HEK293 (cell line): ENCODE measurements around the gene CA10.

Experiments
- CTCF ChIA-PET: fragments of 350-600 bp; formaldehyde crosslinking; extraction: SDS; loops from one replicate; lab custom pipeline; 2021; ENCODE audit warnings: antibody characterized with exemption; lab: Yijun Ruan, JAX
- POLR2A ChIA-PET: fragments of 300-600 bp; formaldehyde crosslinking; extraction: SDS; loops from one replicate; lab custom pipeline; 2020; ENCODE audit warnings: antibody characterized with exemption, inconsistent platforms; lab: Yijun Ruan, JAX
- H3K27ac ChIP-seq: fragments of 200-500 bp; sonication (Bioruptor generic); 2 replicates; pipeline ENCODE4 v1.5.1; 2014; ENCODE audit warnings: low read depth, low read length, control low read depth, inconsistent platforms; ENCODE audit errors: extremely low read depth
- H3K36me3 ChIP-seq, 2 experiments: fragments of 200-500 bp in 1 of 2; sonication (Bioruptor generic) in 1 of 2; 1 replicate in 1 of 2; 2 replicates in 1 of 2; pipeline ENCODE4 v1.5.1; 2014 to 2017; ENCODE audit warnings: inconsistent platforms in 2 of 2, low read length in 2 of 2; ENCODE audit not compliant: control insufficient read depth in 2 of 2, insufficient read depth in 1 of 2
- H3K4me1 ChIP-seq: fragments of 200-500 bp; sonication (Bioruptor generic); 2 replicates; pipeline ENCODE4 v1.5.1; 2014; ENCODE audit warnings: mild to moderate bottlenecking, low read length, inconsistent platforms; ENCODE audit not compliant: control insufficient read depth, insufficient read depth
- H3K4me3 ChIP-seq: 2 replicates; pipeline ENCODE4 v1.5.1; 2011; ENCODE audit warnings: low read depth, mild to moderate bottlenecking, control low read depth, low read length, moderate library complexity
- H3K9me3 ChIP-seq: fragments of 200-500 bp; sonication (Bioruptor generic); 2 replicates; pipeline ENCODE4 v1.5.1; 2014; ENCODE audit warnings: low read depth, low read length, inconsistent platforms; ENCODE audit not compliant: control insufficient read depth, insufficient read depth
- GLI4 ChIP-seq: fragments of 450-650 bp; formaldehyde crosslinking; IDR thresholded peaks from 2 replicates; pipeline ENCODE4 v1.5.1; 2016; ENCODE audit warnings: missing biosample characterization, missing genetic modification characterization
- IKZF3 ChIP-seq: fragments of 450-650 bp; IDR thresholded peaks from 2 replicates; pipeline ENCODE4 v1.5.0; 2018; ENCODE audit warnings: missing biosample characterization, mild to moderate bottlenecking, missing genetic modification characterization, moderate library complexity
- SP3 ChIP-seq: fragments of 450-650 bp; formaldehyde crosslinking; IDR thresholded peaks from 2 replicates; pipeline ENCODE4 v1.5.1; 2016; ENCODE audit warnings: missing biosample characterization, missing genetic modification characterization
- ZBTB17 ChIP-seq: fragments of 450-650 bp; formaldehyde crosslinking; IDR thresholded peaks from 2 replicates; pipeline ENCODE4 v1.5.1; 2016; ENCODE audit warnings: missing biosample characterization, missing genetic modification characterization
- ZNF133 ChIP-seq: fragments of 450-650 bp; formaldehyde crosslinking; IDR thresholded peaks from 2 replicates; pipeline ENCODE4 v1.5.1; 2016; ENCODE audit warnings: missing biosample characterization, missing genetic modification characterization
- ZNF169 ChIP-seq: fragments of 450-650 bp; formaldehyde crosslinking; IDR thresholded peaks from 2 replicates; pipeline ENCODE4 v1.5.1; 2016; ENCODE audit warnings: missing biosample characterization, missing genetic modification characterization
- ZNF174 ChIP-seq: fragments of 450-650 bp; formaldehyde crosslinking; IDR thresholded peaks from 2 replicates; pipeline ENCODE4 v1.5.0; 2017; ENCODE audit warnings: missing biosample characterization, mild to moderate bottlenecking, missing genetic modification characterization
- ZNF175 ChIP-seq: fragments of 450-650 bp; formaldehyde crosslinking; IDR thresholded peaks from 2 replicates; pipeline ENCODE4 v1.5.1; 2016; ENCODE audit warnings: missing biosample characterization, missing genetic modification characterization
- ZNF2 ChIP-seq: fragments of 450-650 bp; formaldehyde crosslinking; IDR thresholded peaks from 2 replicates; pipeline ENCODE4 v1.5.1; 2016; ENCODE audit warnings: missing biosample characterization, missing genetic modification characterization
- ZNF202 ChIP-seq: fragments of 450-650 bp; formaldehyde crosslinking; IDR thresholded peaks from 2 replicates; pipeline ENCODE4 v1.5.1; 2016; ENCODE audit warnings: missing biosample characterization, missing genetic modification characterization, borderline replicate concordance
- ZNF211 ChIP-seq: fragments of 450-650 bp; formaldehyde crosslinking; IDR thresholded peaks from 2 replicates; pipeline ENCODE4 v1.5.1; 2016; ENCODE audit warnings: low read depth, missing biosample characterization, missing genetic modification characterization
- ZNF214 ChIP-seq: fragments of 450-650 bp; formaldehyde crosslinking; IDR thresholded peaks from 2 replicates; pipeline ENCODE4 v1.5.1; 2017; ENCODE audit warnings: missing biosample characterization, mild to moderate bottlenecking, missing genetic modification characterization, borderline replicate concordance
- ZNF239 ChIP-seq: fragments of 450-650 bp; formaldehyde crosslinking; IDR thresholded peaks from 2 replicates; pipeline ENCODE4 v1.5.1; 2016; ENCODE audit warnings: missing biosample characterization, missing genetic modification characterization
- ZNF266 ChIP-seq: fragments of 450-650 bp; formaldehyde crosslinking; IDR thresholded peaks from 2 replicates; pipeline ENCODE4 v1.5.1; 2016; ENCODE audit warnings: missing biosample characterization, missing genetic modification characterization, low read depth
- ZNF37A ChIP-seq: fragments of 450-650 bp; IDR thresholded peaks from 2 replicates; pipeline ENCODE4 v1.5.1; 2018; ENCODE audit warnings: missing biosample characterization, missing genetic modification characterization
- ZNF391 ChIP-seq: fragments of 450-650 bp; formaldehyde crosslinking; IDR thresholded peaks from 2 replicates; pipeline ENCODE4 v1.5.1; 2016; ENCODE audit warnings: low read depth, missing biosample characterization, missing genetic modification characterization, borderline replicate concordance
- ZNF560 ChIP-seq: fragments of 450-650 bp; formaldehyde crosslinking; IDR thresholded peaks from 2 replicates; pipeline ENCODE4 v1.5.1; 2017; ENCODE audit warnings: missing biosample characterization, missing genetic modification characterization, borderline replicate concordance
- ZNF600 ChIP-seq: fragments of 450-650 bp; formaldehyde crosslinking; IDR thresholded peaks from 2 replicates; pipeline ENCODE4 v1.5.1; 2016; ENCODE audit warnings: missing biosample characterization, missing genetic modification characterization
- ZNF629 ChIP-seq: fragments of 450-650 bp; formaldehyde crosslinking; IDR thresholded peaks from 2 replicates; pipeline ENCODE4 v1.5.1; 2017; ENCODE audit warnings: missing biosample characterization, missing genetic modification characterization
- ZSCAN23 ChIP-seq: fragments of 450-650 bp; formaldehyde crosslinking; IDR thresholded peaks from 2 replicates; pipeline ENCODE4 v1.5.1; 2016; ENCODE audit warnings: missing biosample characterization, missing genetic modification characterization
- TF ChIP-seq, protein P1 (sequence below): fragments of 450-650 bp; formaldehyde crosslinking; IDR thresholded peaks from 2 replicates; pipeline ENCODE4 v1.5.1; 2016; ENCODE audit warnings: missing biosample characterization, missing genetic modification characterization, borderline replicate concordance
- TF ChIP-seq, protein P2 (sequence below): fragments of 450-650 bp; formaldehyde crosslinking; IDR thresholded peaks from 2 replicates; pipeline ENCODE4 v1.5.1; 2016; ENCODE audit warnings: missing biosample characterization, missing genetic modification characterization
- TF ChIP-seq, protein P3 (sequence below): fragments of 450-650 bp; formaldehyde crosslinking; IDR thresholded peaks from 2 replicates; pipeline ENCODE4 v1.5.1; 2017; ENCODE audit warnings: missing biosample characterization, missing genetic modification characterization
- TF ChIP-seq, protein P4 (sequence below): fragments of 450-650 bp; formaldehyde crosslinking; IDR thresholded peaks from 2 replicates; pipeline ENCODE4 v1.5.1; 2017; ENCODE audit warnings: missing biosample characterization, missing genetic modification characterization
- TF ChIP-seq, protein P5 (sequence below): fragments of 450-650 bp; formaldehyde crosslinking; IDR thresholded peaks from 2 replicates; pipeline ENCODE4 v1.5.1; 2017; ENCODE audit warnings: missing biosample characterization, missing genetic modification characterization

The CA10 gene

DNA sequence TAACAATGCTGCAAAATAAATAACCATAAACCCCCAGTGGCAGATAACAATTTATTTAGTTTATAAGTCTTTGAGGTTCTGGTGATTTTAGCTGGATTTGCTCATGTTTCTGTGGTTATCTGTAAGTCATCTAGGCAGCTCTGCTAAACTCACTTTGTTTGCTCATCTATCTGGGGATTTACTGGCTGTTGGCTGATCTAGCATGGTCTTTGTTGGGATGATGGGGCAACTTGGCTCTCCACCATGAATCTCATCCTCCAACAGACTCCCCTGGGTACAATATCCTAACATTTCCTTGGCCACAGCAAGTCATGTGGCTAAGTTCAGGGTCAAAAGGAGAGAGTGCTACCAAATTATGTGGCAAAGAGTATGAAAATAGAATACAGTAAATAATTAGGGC is 359.3 kb downstream of the CA10 start:
- ChIA-PET CTCF (interaction anchor here (0.6 kb wide), 1 partner anchor 418 kb away, joined by 6 read pairs; no protein-coding TSS in a partner anchor), POLR2A (no interaction called here)
- TF ChIP-seq, protein P1, sequence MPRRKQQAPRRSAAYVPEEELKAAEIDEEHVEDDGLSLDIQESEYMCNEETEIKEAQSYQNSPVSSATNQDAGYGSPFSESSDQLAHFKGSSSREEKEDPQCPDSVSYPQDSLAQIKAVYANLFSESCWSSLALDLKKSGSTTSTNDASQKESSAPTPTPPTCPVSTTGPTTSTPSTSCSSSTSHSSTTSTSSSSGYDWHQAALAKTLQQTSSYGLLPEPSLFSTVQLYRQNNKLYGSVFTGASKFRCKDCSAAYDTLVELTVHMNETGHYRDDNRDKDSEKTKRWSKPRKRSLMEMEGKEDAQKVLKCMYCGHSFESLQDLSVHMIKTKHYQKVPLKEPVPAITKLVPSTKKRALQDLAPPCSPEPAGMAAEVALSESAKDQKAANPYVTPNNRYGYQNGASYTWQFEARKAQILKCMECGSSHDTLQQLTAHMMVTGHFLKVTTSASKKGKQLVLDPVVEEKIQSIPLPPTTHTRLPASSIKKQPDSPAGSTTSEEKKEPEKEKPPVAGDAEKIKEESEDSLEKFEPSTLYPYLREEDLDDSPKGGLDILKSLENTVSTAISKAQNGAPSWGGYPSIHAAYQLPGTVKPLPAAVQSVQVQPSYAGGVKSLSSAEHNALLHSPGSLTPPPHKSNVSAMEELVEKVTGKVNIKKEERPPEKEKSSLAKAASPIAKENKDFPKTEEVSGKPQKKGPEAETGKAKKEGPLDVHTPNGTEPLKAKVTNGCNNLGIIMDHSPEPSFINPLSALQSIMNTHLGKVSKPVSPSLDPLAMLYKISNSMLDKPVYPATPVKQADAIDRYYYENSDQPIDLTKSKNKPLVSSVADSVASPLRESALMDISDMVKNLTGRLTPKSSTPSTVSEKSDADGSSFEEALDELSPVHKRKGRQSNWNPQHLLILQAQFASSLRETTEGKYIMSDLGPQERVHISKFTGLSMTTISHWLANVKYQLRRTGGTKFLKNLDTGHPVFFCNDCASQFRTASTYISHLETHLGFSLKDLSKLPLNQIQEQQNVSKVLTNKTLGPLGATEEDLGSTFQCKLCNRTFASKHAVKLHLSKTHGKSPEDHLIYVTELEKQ (tag by site-specific recombination): no peak
- TF ChIP-seq IKZF3 (tag by site-specific recombination) (no peak), ZNF239 (tag by site-specific recombination) (no peak), ZNF391 (tag by site-specific recombination) (no peak), GLI4 (tag by site-specific recombination) (no peak), ZNF214 (tag by site-specific recombination) (no peak), ZNF133 (tag by site-specific recombination) (no peak), ZNF629 (no peak), ZNF37A (tag by site-specific recombination) (no peak), ZSCAN23 (tag by site-specific recombination) (no peak), ZNF202 (tag by site-specific recombination) (no peak), ZNF174 (tag by site-specific recombination) (no peak), ZNF560 (tag by site-specific recombination) (no peak)
- TF ChIP-seq, protein P2, sequence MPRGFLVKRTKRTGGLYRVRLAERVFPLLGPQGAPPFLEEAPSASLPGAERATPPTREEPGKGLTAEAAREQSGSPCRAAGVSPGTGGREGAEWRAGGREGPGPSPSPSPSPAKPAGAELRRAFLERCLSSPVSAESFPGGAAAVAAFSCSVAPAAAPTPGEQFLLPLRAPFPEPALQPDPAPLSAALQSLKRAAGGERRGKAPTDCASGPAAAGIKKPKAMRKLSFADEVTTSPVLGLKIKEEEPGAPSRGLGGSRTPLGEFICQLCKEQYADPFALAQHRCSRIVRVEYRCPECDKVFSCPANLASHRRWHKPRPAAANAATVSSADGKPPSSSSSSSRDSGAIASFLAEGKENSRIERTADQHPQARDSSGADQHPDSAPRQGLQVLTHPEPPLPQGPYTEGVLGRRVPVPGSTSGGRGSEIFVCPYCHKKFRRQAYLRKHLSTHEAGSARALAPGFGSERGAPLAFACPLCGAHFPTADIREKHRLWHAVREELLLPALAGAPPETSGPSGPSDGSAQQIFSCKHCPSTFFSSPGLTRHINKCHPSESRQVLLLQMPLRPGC: no peak
- TF ChIP-seq, protein P3, sequence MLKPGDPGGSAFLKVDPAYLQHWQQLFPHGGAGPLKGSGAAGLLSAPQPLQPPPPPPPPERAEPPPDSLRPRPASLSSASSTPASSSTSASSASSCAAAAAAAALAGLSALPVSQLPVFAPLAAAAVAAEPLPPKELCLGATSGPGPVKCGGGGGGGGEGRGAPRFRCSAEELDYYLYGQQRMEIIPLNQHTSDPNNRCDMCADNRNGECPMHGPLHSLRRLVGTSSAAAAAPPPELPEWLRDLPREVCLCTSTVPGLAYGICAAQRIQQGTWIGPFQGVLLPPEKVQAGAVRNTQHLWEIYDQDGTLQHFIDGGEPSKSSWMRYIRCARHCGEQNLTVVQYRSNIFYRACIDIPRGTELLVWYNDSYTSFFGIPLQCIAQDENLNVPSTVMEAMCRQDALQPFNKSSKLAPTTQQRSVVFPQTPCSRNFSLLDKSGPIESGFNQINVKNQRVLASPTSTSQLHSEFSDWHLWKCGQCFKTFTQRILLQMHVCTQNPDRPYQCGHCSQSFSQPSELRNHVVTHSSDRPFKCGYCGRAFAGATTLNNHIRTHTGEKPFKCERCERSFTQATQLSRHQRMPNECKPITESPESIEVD (tag by site-specific recombination): no peak
- TF ChIP-seq, protein P4, sequence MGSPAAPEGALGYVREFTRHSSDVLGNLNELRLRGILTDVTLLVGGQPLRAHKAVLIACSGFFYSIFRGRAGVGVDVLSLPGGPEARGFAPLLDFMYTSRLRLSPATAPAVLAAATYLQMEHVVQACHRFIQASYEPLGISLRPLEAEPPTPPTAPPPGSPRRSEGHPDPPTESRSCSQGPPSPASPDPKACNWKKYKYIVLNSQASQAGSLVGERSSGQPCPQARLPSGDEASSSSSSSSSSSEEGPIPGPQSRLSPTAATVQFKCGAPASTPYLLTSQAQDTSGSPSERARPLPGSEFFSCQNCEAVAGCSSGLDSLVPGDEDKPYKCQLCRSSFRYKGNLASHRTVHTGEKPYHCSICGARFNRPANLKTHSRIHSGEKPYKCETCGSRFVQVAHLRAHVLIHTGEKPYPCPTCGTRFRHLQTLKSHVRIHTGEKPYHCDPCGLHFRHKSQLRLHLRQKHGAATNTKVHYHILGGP (tag by site-specific recombination): no peak
- Histone ChIP-seq H3K36me3 (no peaks in the 10 kb centered on the region), H3K9me3 (no peaks in the 10 kb centered on the region), H3K4me1 (no peaks in the 10 kb centered on the region), H3K4me3 (no peak overlapping the region), H3K27ac (no peak overlapping the region)

DNA sequence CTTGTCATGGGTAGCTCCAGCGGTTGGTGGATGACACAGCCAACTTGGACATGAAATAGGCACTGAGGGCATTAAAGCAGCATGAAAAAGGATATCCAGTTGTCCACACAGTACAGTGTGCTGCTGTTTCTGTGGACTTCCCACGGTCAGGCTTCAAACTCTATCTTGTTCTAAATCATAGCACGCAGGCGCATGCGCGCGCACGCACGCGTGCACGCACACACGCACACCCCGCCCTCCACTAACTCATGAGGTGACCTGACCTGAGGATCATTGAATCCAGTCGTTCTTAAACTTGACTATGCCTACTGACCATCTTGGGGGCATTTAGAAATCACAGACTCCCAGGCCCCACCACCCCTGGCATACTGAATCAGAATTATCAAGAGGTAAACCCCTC is 361.4 kb downstream of the CA10 start:
- ChIA-PET POLR2A (no interaction called here), CTCF (interaction anchor here (0.7 kb wide), 1 partner anchor 323 kb away, joined by 3 read pairs; no protein-coding TSS in a partner anchor)
- Histone ChIP-seq H3K4me1 (no peaks in the 10 kb centered on the region), H3K4me3 (no peak overlapping the region), H3K9me3 (no peaks in the 10 kb centered on the region), H3K27ac (no peak overlapping the region), H3K36me3 (no peaks in the 10 kb centered on the region)
- TF ChIP-seq, protein P5, sequence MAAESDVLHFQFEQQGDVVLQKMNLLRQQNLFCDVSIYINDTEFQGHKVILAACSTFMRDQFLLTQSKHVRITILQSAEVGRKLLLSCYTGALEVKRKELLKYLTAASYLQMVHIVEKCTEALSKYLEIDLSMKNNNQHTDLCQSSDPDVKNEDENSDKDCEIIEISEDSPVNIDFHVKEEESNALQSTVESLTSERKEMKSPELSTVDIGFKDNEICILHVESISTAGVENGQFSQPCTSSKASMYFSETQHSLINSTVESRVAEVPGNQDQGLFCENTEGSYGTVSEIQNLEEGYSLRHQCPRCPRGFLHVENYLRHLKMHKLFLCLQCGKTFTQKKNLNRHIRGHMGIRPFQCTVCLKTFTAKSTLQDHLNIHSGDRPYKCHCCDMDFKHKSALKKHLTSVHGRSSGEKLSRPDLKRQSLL (tag by site-specific recombination): no peak
- TF ChIP-seq ZBTB17 (tag by site-specific recombination) (no peak), ZNF266 (tag by site-specific recombination) (no peak), IKZF3 (tag by site-specific recombination) (no peak), ZNF169 (no peak), ZNF211 (tag by site-specific recombination) (no peak), ZNF600 (no peak), ZNF175 (no peak), SP3 (no peak), ZNF2 (no peak)
